GM12875 (cell line): ENCODE measurements around the gene KLHL21.
"Not testable (repeated sequence)": the region's sequence is repeated elsewhere in the genome, so short reads cannot be mapped to it uniquely, and the experiment has no call there.

Source experiments
- H3K4me3 ChIP-seq: one replicate; pipeline ENCODE4 v1.5.1; 2011; ENCODE audit warnings: low read depth, low read length, control low read depth
- TF ChIP-seq, protein P1 (sequence below): IDR thresholded peaks from 2 replicates; pipeline ENCODE4 v1.5.1; 2011; ENCODE audit warnings: low read depth, mild to moderate bottlenecking, control low read depth, inconsistent platforms, low read length, moderate library complexity, borderline replicate concordance; ENCODE audit not compliant: insufficient read depth

KLHL21 gene

DNA sequence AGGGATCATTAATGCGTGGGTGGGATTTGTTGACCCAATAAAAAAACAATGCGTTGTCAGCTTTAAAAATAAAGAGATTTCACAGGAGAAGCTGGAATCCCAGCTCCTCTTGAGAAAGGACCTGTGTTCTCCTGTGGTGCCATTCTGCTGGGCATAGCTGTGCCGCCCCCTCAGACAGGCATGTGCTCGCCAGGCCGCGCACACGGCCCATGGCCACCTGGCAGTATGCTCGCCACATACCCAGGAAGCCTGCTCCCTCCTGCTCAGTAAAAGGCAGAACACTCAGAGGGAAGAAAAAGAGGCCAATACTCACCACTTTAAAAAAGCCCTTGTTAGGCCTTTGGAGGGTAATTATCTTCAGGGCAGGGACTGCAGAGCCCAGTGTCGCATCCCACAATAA, 35.1 kb upstream of the KLHL21 start:
- TF ChIP-seq, protein P1, sequence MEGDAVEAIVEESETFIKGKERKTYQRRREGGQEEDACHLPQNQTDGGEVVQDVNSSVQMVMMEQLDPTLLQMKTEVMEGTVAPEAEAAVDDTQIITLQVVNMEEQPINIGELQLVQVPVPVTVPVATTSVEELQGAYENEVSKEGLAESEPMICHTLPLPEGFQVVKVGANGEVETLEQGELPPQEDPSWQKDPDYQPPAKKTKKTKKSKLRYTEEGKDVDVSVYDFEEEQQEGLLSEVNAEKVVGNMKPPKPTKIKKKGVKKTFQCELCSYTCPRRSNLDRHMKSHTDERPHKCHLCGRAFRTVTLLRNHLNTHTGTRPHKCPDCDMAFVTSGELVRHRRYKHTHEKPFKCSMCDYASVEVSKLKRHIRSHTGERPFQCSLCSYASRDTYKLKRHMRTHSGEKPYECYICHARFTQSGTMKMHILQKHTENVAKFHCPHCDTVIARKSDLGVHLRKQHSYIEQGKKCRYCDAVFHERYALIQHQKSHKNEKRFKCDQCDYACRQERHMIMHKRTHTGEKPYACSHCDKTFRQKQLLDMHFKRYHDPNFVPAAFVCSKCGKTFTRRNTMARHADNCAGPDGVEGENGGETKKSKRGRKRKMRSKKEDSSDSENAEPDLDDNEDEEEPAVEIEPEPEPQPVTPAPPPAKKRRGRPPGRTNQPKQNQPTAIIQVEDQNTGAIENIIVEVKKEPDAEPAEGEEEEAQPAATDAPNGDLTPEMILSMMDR: no peak
- H3K4me3 ChIP-seq: no peak overlapping the region

DNA sequence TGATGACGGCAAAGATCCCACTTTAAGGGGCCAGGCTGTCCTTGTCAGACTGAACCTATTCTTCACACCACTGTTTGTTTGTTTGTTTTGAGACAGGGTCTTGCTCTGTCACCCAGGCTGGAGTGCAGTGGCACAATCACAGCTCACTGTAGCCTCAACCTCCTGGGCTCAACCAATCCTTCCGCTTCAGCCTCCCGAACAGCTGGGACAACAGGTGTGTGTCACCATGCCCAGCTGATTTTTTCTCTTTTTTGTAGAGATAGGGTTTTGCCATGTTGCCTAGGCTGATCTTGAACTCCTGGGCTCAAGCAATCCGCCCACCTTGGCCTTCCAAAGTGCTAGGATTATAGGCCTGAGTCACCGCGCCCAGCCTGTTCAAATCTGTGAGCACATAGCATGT, 34.1 kb upstream of the KLHL21 start:
- H3K4me3 ChIP-seq: not testable (repeated sequence)

DNA sequence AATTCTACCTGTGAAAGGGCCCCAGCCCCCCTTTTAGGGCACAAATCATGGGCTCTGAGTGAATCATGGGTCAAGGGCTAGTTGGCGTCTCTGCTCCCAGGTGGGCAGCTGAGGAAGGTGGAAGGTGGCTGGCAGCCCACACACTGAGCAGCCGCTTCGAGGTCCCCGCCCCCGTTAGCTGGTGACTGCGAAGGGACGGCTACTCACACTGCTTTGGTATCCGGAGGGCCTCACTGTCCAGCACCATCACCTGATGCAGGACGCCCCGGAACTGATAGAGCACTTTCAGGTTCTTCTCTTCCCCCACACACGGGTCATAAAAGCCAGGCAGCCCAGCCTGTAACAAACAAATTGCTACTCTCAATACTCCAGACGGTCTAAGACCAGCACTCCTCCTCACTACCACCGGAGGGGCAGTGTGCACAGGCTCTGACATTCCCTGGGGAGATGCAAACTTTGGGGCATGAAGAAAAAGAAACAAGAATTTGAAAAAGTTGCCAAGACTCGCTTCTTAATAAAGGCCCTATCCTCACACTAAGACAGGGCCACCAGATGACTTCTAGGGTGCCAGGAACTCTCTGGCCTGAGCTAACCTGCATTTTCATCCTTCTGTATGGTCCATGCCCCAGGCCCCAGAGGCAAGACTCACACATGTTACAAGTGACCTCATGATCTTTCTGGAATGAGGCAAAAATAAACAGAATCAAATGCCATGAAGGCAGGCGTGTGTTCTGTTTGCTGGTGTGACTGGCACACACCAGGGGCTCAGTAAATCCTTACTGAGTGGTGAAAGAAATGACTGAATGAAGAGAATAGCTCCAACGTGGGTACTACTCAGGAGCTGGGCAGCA, 33.5 kb upstream of the KLHL21 start:
- no peak overlapping the region for H3K4me3 ChIP-seq
- TF ChIP-seq, protein P1: no peak

DNA sequence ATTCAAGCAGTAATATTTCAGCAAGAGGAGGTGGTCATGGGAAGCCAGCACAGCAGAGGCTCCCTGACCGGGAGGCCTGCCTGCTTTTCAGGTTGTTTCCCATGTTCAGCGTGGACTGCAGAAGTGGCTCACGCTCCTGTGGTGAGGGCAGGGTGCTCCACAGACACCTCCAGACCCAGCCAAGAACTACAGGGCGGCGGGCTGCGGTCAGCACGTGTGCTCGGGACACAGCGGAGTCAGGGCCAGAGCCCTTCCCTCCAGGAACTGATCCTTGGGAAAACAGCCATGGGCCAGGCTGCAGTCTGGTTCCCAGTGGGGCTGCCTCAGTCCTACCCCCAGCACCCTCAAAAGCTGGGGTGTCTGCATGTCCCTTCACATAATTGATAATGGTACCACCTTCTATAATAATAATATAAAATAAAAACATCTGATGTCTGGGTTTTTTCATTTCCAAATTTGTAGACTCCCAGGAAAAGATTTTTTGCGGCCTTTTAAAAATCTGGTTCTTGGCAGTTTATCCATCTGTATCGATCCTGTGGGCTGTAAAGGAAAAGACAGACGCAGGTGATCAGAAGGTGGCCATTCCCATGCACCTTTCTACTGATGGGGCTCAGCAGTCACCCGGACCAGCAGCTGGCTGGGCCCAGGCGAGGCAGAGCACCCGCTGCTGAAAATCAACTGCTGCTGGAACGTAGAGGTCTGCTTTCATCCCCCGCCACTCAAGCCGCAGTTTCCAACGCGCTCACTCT, 32.7 kb upstream of the KLHL21 start:
- TF ChIP-seq, protein P1: no peak
- H3K4me3 ChIP-seq: no peak overlapping the region

DNA sequence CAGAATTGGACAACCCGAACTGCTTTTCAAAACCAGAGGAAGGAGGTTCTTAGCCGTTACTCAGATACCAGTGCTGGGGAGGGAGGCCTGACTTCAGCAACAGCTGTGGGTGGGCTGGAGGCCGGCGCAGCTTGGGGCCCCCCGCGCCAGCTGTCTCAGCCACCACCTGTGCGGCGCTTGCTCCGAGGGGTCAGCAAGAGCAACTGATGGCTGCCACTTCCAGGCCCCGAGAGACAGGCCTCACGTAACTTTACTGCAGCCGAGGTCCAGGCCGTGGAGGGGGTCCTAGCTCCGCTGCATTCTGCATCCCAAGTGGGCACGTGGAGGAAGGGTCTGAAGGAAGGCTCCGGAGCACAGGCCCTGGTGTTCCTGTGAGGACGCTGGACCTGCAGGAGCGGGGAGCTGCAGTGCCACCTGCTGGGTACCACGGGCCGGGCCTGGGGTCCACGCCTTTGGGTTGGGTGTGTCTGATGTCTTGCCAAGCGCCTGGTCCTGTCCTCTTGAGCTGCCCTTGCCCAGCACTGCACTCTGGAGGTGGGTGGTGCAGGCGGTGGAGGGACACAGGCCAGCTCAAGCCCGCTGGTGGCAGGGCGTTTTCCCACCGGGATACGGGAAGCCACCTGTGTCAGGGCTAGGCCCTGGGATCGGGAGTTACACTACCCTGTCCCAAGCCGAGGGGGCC, 31.8 kb upstream of the KLHL21 start:
- TF ChIP-seq, protein P1: peak; percentile 52
- no peak overlapping the region for H3K4me3 ChIP-seq

DNA sequence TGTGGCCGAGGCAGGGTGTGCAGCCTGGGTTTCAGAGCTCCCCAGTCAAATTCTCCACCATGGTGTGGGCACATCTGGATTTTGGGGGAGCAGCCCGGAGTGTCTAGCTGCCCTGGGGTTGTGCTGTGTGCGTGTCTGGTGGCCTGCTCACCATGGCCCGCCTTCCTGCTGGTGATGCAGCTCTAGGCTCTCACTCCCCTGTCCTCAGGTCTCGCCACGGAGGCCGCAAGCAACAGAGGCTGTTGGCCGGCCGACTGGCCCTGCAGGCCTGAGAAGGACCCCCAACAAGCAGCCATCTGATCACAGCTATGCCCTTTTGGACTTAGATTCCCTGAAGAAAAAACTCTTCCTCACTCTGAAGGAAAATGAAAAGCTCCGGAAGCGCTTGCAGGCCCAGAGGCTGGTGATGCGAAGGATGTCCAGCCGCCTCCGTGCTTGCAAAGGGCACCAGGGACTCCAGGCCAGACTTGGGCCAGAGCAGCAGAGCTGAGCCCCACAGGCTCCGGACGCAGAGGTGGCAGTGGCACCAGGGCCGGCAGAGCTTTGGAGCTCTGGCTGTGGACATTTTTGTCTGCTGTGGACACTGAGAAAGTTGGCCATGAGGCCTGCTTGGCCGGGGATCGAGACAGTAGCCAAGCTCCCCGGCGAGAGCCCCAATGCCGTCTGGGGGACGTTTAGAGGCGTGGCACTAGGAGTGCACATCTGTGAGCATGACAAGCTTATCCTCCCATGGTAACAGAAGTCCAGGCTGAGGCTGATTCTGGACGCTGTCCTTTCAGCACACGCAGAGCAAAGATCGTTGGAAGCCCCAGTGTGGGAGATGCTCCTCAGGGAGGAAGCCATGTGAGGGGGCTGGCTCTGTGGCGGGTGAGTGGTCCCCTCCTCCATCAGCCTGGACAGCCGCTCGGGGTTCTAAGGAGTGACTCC, 30.2 kb upstream of the KLHL21 start:
- TF ChIP-seq, protein P1: no peak

More for the DNA sequence above, 30.2 kb upstream of the KLHL21 start:
- H3K4me3 ChIP-seq: no peak overlapping the region
